ENCODE results near the gene NEU4.
"Not testable (repeated sequence)": the region's sequence is repeated elsewhere in the genome, so short reads cannot be mapped to it uniquely, and the experiment has no call there.

NEU4 gene

GRCh38 chr2:241798631-241799521, 10.1 kb upstream of the NEU4 start:
- DNase-seq (ENCODE audit: low spot score), result no peak

- no peak for DNase-seq (ENCODE audit: low spot score)
Measured at GRCh38 chr2:241799522-241800197, 9.3 kb upstream of the NEU4 start.

GRCh38 chr2:241800198-241800903, 8.6 kb upstream of the NEU4 start:
- DNase-seq (ENCODE audit: low spot score), result not testable (repeated sequence)

- no peak for DNase-seq (ENCODE audit: low spot score)
Measured at GRCh38 chr2:241801611-241802420, 7.2 kb upstream of the NEU4 start.

- DNase-seq (ENCODE audit: low spot score), result no peak
Measured at GRCh38 chr2:241802421-241803318, 6.3 kb upstream of the NEU4 start.

- DNase-seq (ENCODE audit: low spot score), result peak; percentile 48
Measured at GRCh38 chr2:241803387-241804325, 5.3 kb upstream of the NEU4 start.

GRCh38 chr2:241804326-241805229, 4.4 kb upstream of the NEU4 start:
- peak; percentile 10 for DNase-seq (ENCODE audit: low spot score)

GRCh38 chr2:241806217-241806616, 2.8 kb upstream of the NEU4 start:
- DNase-seq (ENCODE audit: low spot score), result not testable (repeated sequence)

GRCh38 chr2:241808051-241808720, 807 bp upstream of the NEU4 start:
- no peak for DNase-seq (ENCODE audit: low spot score)

GRCh38 chr2:241809383-241810306, 652 bp downstream of the NEU4 start:
- no peak for DNase-seq (ENCODE audit: low spot score)

GRCh38 chr2:241810307-241811200, 1.6 kb downstream of the NEU4 start:
- DNase-seq (ENCODE audit: low spot score), result no peak

GRCh38 chr2:241811201-241811951, 2.4 kb downstream of the NEU4 start:
- DNase-seq (ENCODE audit: low spot score), result no peak

- no peak for DNase-seq (ENCODE audit: low spot score)
Measured at GRCh38 chr2:241811952-241812729, 3.1 kb downstream of the NEU4 start.

All from AG08395 (cell line).